K562 (cell line): ENCODE data around the gene PLEKHA6. TPM values are rescaled to one million over a fixed set of nuclear protein-coding genes. Genes with fewer than 3 reads are reported as not detected.

Experiments
- ATAC-seq: fragments of 200-7000 bp; cut with Tn5 transposase; 3 replicates; pipeline ENCODE4 v1.9.1; 2020; ENCODE audit warnings: moderate library complexity
- BruUV-seq: library from RNA; stranded (reverse); fragments of 400-500 nt; replicated peaks from 2 replicates; lab custom pipeline; 2021; lab: Mats Ljungman, UMichigan
- CTCF ChIA-PET: fragments of 300-600 bp; formaldehyde crosslinking; extraction: SDS; loops from one replicate; lab custom pipeline; 2021; ENCODE audit warnings: low intra/inter-chr PET ratio; lab: Yijun Ruan, JAX
- POLR2A ChIA-PET: fragments of 300-600, 350-650 bp; sonication (Branson Sonifier 250); formaldehyde crosslinking; extraction: SDS; loops from one replicate; lab custom pipeline; 2021; ENCODE audit warnings: antibody characterized with exemption, inconsistent platforms; lab: Yijun Ruan, JAX
- DNase-seq, 4 experiments: peaks; one replicate each; pipeline versions ENCODE4 v3.0.0 to v3.0.0-alpha.2; 2011 to 2018; ENCODE audit warnings: low spot score in 3 of 4, mixed read lengths in 3 of 4; ENCODE audit errors: extremely low read depth in 1 of 4
- FAIRE-seq: peaks from 2 replicates; lab custom pipeline; 2011; peaks lifted over from hg19 to GRCh38; lab: Jason Lieb, UNC
- H2AFZ ChIP-seq: 2 replicates; pipeline ENCODE4 v1.6.0; 2011; ENCODE audit warnings: low read depth, low read length, control low read depth, inconsistent platforms
- H3K27ac ChIP-seq: fragments of 200-600 bp; 3 replicates; pipeline ENCODE4 v1.8.0; 2011; ENCODE audit warnings: low read depth, mild to moderate bottlenecking, control low read depth, inconsistent platforms, low read length, moderate library complexity, mixed read lengths; ENCODE audit errors: extremely low read depth
- H3K27me3 ChIP-seq, 2 experiments: fragments of 300-600 bp in 1 of 2; 2 replicates in 1 of 2; 3 replicates in 1 of 2; pipeline versions ENCODE4 v1.6.0 to v1.8.0; 2011; ENCODE audit warnings: inconsistent platforms in 2 of 2, low read length in 2 of 2, mild to moderate bottlenecking in 1 of 2, mixed read lengths in 1 of 2, moderate library complexity in 1 of 2; ENCODE audit not compliant: control insufficient read depth in 2 of 2, insufficient read depth in 2 of 2
- H3K36me3 ChIP-seq: fragments of 300-600 bp; 3 replicates; pipeline ENCODE4 v1.8.0; 2011; ENCODE audit warnings: mild to moderate bottlenecking, low read length, inconsistent platforms; ENCODE audit not compliant: control insufficient read depth, insufficient read depth
- H3K4me1 ChIP-seq, 2 experiments: fragments of 200-600 bp in 1 of 2; replicated peaks in 1 of 2; 2 replicates in 1 of 2; 3 replicates in 1 of 2; pipeline versions ENCODE4 v1.5.1 to v1.8.0; 2011; ENCODE audit warnings: inconsistent platforms in 2 of 2, low read length in 2 of 2, mild to moderate bottlenecking in 1 of 2, mixed read lengths in 1 of 2, moderate library complexity in 1 of 2; ENCODE audit not compliant: control insufficient read depth in 2 of 2, insufficient read depth in 2 of 2
- H3K4me2 ChIP-seq: 2 replicates; pipeline ENCODE4 v1.6.1; 2011; ENCODE audit warnings: low read length, control low read depth, inconsistent platforms, mixed read lengths; ENCODE audit not compliant: insufficient read depth
- H3K4me3 ChIP-seq: fragments of 200-600 bp; sonication (generic), shearing (Covaris generic); 2 replicates; pipeline ENCODE4 v1.5.1; 2016; ENCODE audit warnings: control low read depth, inconsistent platforms
- H3K79me2 ChIP-seq: fragments of 200-600 bp; 3 replicates; pipeline ENCODE4 v1.8.0; 2011; ENCODE audit warnings: low read length, inconsistent platforms; ENCODE audit not compliant: control insufficient read depth, insufficient read depth
- H3K9ac ChIP-seq, 2 experiments: 2 replicates each; pipeline versions ENCODE4 v1.6.0 to v1.6.1; 2011; ENCODE audit warnings: low read depth in 2 of 2, low read length in 2 of 2, control low read depth in 1 of 2, inconsistent platforms in 1 of 2, mild to moderate bottlenecking in 1 of 2, mixed read lengths in 1 of 2; ENCODE audit not compliant: insufficient read depth in 1 of 2
- H3K9me1 ChIP-seq: one replicate; pipeline ENCODE4 v1.6.0; 2011; ENCODE audit warnings: inconsistent platforms, mild to moderate bottlenecking, low read length, moderate library complexity; ENCODE audit not compliant: control insufficient read depth, insufficient read depth
- H3K9me3 ChIP-seq: replicated peaks from 2 replicates; pipeline ENCODE4 v1.5.1; 2011; ENCODE audit warnings: low read depth, low read length, inconsistent platforms; ENCODE audit not compliant: control insufficient read depth, insufficient read depth
- H4K20me1 ChIP-seq: replicated peaks from 2 replicates; pipeline ENCODE4 v1.6.1; 2011; ENCODE audit warnings: low read length, inconsistent platforms, mixed read lengths; ENCODE audit not compliant: control insufficient read depth, insufficient read depth
- CBX5 ChIP-seq: IDR thresholded peaks from 2 replicates; pipeline ENCODE4 v1.6.1; 2014; ENCODE audit warnings: low read depth, borderline replicate concordance
- CREB1 ChIP-seq, 2 experiments: sonication (generic) in 1 of 2; formaldehyde crosslinking in 1 of 2; IDR thresholded peaks; 2 replicates each; pipeline versions ENCODE4 v1.6.1 to v1.8.0; 2012 to 2022; ENCODE audit warnings: inconsistent platforms in 1 of 2, mild to moderate bottlenecking in 1 of 2, missing genetic modification reagents in 1 of 2, moderate library complexity in 1 of 2
- EGR1 ChIP-seq: fragments of 450-650 bp; conservative IDR thresholded peaks from 2 replicates; pipeline ENCODE4 v1.6.1; 2017; ENCODE audit warnings: mild to moderate bottlenecking
- ERF ChIP-seq: fragments of 450-650 bp; formaldehyde crosslinking; IDR thresholded peaks from 2 replicates; pipeline ENCODE4 v1.4.0; 2020; ENCODE audit warnings: mild to moderate bottlenecking, mixed read lengths
- MIER1 ChIP-seq: fragments of 450-650 bp; IDR thresholded peaks from 2 replicates; pipeline ENCODE4 v1.6.1; 2016; ENCODE audit warnings: antibody characterized with exemption, mild to moderate bottlenecking, low read depth
- SMC3 ChIP-seq: conservative IDR thresholded peaks from 2 replicates; pipeline ENCODE4 v1.6.1; 2011; ENCODE audit warnings: low read depth, low read length, improper control_type of control experiment; ENCODE audit not compliant: insufficient read depth
- WGBS: fragments of 100-300 bp; shearing (Covaris generic); methylation state at CpG from one replicate; pipeline ENCODE4 v1.1.6; 2016; ENCODE audit warnings: low coverage, mixed read lengths; ENCODE audit not compliant: insufficient coverage; ENCODE audit errors: missing lambda C conversion rate; 5-methylcytosine and 5-hydroxymethylcytosine counted together
- in situ Hi-C: fragments of 300-500 bp; cut with MboI; formaldehyde crosslinking; loops from 4 replicates; pipeline ENCODE4 v1.15.0; 2018; ENCODE audit warnings: inconsistent platforms, mixed read lengths
- intact Hi-C: fragments of 100-400 bp; cut with micrococcal nuclease; formaldehyde crosslinking; loops from 2 replicates; pipeline ENCODE4 v1.14.2; 2022
- polyA plus RNA-seq, 8 experiments: library from polyadenylated mRNA; depleted of rRNA in 4 of 8; stranded (reverse) in 5 of 8; unstranded in 3 of 8; fragments of >200 nt; fragmentation: Nextera tagmentation in 2 of 8; fragmentation: Illumina TruSeq in 1 of 8; extraction: Ambion mirVana in 2 of 8; extraction: Trizol in 1 of 8; gene quantifications; 2 replicates each; pipeline versions ENCODE4 v1.2.1 to v1.2.3, GENCODE V29; 2011 to 2014; ENCODE audit warnings: inconsistent platforms in 1 of 8, missing spikeins in 1 of 8
- total RNA-seq, 7 experiments: library from RNA; depleted of rRNA in 6 of 7; stranded (reverse); fragments of >200 nt in 6 of 7; fragmentation: Illumina TruSeq in 2 of 7; extraction: Trizol in 2 of 7; gene quantifications; 2 replicates each; pipeline versions ENCODE4 v1.2.1 to v1.2.3, GENCODE V29; 2011 to 2021; ENCODE audit warnings: low replicate concordance in 1 of 7
- TF ChIP-seq, protein P1 (sequence below), 2 experiments: IDR thresholded peaks in 1 of 2; conservative IDR thresholded peaks in 1 of 2; 2 replicates each; pipeline ENCODE4 v1.6.1; 2016; ENCODE audit warnings: low read depth in 2 of 2, mild to moderate bottlenecking in 1 of 2, missing compliant biosample characterization in 1 of 2, missing genetic modification characterization in 1 of 2, moderate library complexity in 1 of 2

The PLEKHA6 gene
- total and polyA plus RNA-seq, 9 of the 15 experiments (the other 6 are each of a cell fraction or from before 2014, with no cell fraction given): under 0.01 to 0.33 (median 0.01) TPM; not detected in 4

DNA sequence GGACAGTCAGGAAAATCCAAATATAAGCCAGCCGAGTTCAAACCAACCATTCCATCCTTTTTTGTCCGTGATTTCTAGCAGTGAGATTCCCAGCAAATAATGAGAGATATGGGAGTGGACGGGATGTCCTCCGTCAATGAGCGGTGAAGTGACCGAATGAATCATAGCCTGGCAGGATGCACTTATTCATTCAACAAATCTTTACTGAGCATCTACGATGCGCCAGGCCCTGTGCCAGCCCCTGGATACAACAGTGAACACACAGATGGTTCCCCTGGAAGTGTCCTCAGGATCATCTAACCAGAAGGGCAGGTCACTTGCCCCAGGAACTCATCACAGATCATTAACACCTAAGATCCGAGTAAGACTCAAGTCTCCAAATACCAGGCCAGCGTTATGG, 8.2 kb upstream of the PLEKHA6 start (continued):
- TF ChIP-seq, protein P1, sequence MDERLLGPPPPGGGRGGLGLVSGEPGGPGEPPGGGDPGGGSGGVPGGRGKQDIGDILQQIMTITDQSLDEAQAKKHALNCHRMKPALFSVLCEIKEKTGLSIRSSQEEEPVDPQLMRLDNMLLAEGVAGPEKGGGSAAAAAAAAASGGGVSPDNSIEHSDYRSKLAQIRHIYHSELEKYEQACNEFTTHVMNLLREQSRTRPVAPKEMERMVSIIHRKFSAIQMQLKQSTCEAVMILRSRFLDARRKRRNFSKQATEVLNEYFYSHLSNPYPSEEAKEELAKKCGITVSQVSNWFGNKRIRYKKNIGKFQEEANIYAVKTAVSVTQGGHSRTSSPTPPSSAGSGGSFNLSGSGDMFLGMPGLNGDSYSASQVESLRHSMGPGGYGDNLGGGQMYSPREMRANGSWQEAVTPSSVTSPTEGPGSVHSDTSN (CRISPR knock-in tag; IDR thresholded peaks at IDR 0.05; ENCODE audit: low read depth): no peak
- TF ChIP-seq, protein P1 (tag; conservative IDR thresholded peaks at IDR 0.05; ENCODE audit: low read depth): no peak
- TF ChIP-seq SMC3: no peak
- no peak for TF ChIP-seq CREB1 (IDR thresholded peaks at IDR 0.05)
- no peak for TF ChIP-seq CREB1 (CRISPR knock-in tag; IDR thresholded peaks at IDR 0.05)
- no peak for TF ChIP-seq ERF (CRISPR knock-in tag)
- TF ChIP-seq, all 486 proteins: peak for 0

DNA sequence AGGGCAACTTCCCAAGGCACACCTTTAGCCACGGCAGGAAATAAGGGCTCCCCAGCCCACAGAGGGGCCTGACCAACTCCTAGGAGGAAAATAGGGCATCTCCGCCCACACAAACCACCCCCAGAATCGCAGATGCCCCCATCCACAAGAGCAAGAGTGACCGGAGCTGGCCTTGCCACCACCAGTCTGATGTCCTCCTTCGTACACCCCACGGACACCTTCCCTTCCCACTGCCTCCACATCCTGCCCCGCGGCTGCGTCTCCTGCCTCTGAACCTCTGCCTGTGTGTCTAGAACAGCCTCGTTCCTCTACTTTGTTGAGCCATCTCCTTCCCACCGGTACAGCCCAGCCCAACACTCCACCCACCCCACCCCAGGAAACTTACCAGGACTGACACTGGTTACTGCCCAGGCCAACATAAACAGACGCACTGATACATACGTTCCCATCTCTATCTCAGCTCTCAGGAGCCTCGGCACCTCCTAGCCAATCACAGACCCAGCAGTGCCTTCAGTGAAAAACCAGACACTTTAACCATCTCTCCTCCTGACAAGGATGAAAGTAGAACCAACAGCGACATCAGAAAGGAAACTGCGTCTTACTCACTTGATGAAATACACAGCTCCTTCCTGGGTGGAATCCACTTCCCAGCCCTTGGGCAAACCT, 7.6 kb upstream of the PLEKHA6 start:
- Histone ChIP-seq H3K27ac (no peak overlapping the region), H3K9me1 (no peaks in the 10 kb centered on the region)
- ATAC-seq (no peak), DNase-seq (no peak)
- TF ChIP-seq MIER1 (no peak), EGR1 (peak; percentile 24; the same call in 1 of the 2 replicates), CBX5 (no peak)
- TF ChIP-seq, all 486 proteins: peak for 1
- intact Hi-C loops: loop anchor here (10.0 kb wide), 1 partner anchor 437 kb away; no protein-coding TSS in a partner anchor
- Histone ChIP-seq H3K79me2 (no peaks in the 10 kb centered on the region), H3K36me3 (no peaks in the 10 kb centered on the region), H3K4me3 (no peak overlapping the region), H2AFZ (no peak overlapping the region), H3K4me2 (no peak overlapping the region), H3K9ac (peak overlapping the region in 1 of 2 experiments; percentile 11; a peak in 1 of 4 replicates), H3K4me1 (peaks cover 8 to 13% of the 10 kb centered on the region in 2 experiments), H4K20me1 (no peaks in the 10 kb centered on the region), H3K27me3 (peaks cover 22 to 71% of the 10 kb centered on the region in 2 experiments), H3K9me3 (no peaks in the 10 kb centered on the region)
- in situ Hi-C loops: loop anchor here (10.0 kb wide), 1 partner anchor 503 kb away; the partner anchor contains the start of gene SNRPE
- no peak for FAIRE-seq
- ChIA-PET POLR2A (no interaction called here), CTCF (interaction anchor here (0.7 to 1.4 kb wide), 2 partner anchors 153 to 205 kb away, joined by 3 read pairs; partner anchors contain the start of gene GOLT1A)
- BruUV-seq: no TSS peak
- WGBS: 11% methylated on average over 16 of the region's 16 CpGs
